ENCODE measurements around the gene RBM4. TPM values are rescaled to one million over a fixed set of nuclear protein-coding genes. Genes with fewer than 3 reads are reported as not detected.

Gene RBM4
- total RNA-seq, 1 experiment from 2014 or later = 144 TPM

DNA sequence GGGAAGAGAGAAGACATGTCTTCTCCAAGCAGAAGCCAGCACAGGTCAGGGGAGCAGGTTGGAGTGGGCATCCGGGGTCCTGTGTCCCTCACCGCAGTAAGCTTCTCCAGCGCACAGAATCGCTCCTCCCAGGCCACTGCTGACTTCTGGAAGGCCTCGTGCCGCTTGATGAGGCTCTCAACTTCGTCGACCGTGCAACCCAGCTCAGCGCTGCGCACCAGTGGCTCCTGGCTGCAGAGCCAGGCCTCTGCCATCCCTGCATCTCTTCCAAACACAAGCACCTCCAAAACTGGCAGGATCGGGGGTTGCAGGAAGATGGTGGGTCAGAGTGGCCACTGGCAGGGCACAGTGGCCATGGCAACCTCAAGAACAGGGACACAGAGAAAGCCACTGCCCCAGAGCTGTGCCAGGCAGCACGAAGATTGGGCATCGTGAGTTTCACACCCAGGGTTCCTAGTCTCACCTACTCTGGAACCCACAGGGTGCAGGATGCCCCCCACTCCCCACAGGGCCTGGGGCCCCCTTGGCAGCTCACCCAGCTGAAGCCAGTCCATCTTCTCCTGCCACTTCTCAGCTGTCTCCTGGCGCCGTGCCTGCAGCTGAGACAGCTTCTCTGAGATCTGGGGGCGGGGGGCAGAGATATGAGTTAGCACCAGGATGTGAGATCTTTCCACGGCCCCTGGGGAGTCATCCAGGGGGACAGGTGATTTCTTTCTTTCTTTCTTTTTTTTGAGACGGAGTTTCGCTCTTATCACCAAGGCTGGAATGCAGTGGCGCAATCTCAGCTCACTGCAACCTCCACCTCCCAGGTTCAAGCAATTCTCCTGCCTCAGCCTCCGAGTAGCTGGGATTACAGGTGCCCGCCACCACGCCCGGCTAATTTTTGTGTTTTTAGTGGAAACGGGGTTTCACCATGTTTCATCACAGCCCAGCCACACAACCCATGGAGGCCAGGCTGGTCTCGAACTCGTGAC is 50.3 kb downstream of the RBM4 start:
- DNase-seq = no peak
- BruUV-seq (replicated peaks) = no TSS peak
- CTCF ChIA-PET = no interaction called here
- intact Hi-C loops (cut with micrococcal nuclease; ENCODE audit: unreplicated experiment) = no loop called here
- H3K9me3 Mint-ChIP-seq (ENCODE audit: low read depth, unreplicated experiment) = no peaks in the 10 kb centered on the region
- H3K27ac Mint-ChIP-seq (ENCODE audit: unreplicated experiment) = no peak overlapping the region
- H3K27me3 Mint-ChIP-seq (ENCODE audit: unreplicated experiment) = no peaks in the 10 kb centered on the region
- TF ChIP-seq, protein P1, sequence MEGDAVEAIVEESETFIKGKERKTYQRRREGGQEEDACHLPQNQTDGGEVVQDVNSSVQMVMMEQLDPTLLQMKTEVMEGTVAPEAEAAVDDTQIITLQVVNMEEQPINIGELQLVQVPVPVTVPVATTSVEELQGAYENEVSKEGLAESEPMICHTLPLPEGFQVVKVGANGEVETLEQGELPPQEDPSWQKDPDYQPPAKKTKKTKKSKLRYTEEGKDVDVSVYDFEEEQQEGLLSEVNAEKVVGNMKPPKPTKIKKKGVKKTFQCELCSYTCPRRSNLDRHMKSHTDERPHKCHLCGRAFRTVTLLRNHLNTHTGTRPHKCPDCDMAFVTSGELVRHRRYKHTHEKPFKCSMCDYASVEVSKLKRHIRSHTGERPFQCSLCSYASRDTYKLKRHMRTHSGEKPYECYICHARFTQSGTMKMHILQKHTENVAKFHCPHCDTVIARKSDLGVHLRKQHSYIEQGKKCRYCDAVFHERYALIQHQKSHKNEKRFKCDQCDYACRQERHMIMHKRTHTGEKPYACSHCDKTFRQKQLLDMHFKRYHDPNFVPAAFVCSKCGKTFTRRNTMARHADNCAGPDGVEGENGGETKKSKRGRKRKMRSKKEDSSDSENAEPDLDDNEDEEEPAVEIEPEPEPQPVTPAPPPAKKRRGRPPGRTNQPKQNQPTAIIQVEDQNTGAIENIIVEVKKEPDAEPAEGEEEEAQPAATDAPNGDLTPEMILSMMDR (IDR thresholded peaks at IDR 0.05; ENCODE audit: unreplicated experiment) = no peak
- no peak overlapping the region for H3K4me3 Mint-ChIP-seq (ENCODE audit: low read depth, unreplicated experiment)
- H3K36me3 Mint-ChIP-seq (ENCODE audit: insufficient read depth, unreplicated experiment) = peaks cover 46% of the 10 kb centered on the region
- no peaks in the 10 kb centered on the region for H3K4me1 Mint-ChIP-seq (ENCODE audit: low read depth, unreplicated experiment)

DNA sequence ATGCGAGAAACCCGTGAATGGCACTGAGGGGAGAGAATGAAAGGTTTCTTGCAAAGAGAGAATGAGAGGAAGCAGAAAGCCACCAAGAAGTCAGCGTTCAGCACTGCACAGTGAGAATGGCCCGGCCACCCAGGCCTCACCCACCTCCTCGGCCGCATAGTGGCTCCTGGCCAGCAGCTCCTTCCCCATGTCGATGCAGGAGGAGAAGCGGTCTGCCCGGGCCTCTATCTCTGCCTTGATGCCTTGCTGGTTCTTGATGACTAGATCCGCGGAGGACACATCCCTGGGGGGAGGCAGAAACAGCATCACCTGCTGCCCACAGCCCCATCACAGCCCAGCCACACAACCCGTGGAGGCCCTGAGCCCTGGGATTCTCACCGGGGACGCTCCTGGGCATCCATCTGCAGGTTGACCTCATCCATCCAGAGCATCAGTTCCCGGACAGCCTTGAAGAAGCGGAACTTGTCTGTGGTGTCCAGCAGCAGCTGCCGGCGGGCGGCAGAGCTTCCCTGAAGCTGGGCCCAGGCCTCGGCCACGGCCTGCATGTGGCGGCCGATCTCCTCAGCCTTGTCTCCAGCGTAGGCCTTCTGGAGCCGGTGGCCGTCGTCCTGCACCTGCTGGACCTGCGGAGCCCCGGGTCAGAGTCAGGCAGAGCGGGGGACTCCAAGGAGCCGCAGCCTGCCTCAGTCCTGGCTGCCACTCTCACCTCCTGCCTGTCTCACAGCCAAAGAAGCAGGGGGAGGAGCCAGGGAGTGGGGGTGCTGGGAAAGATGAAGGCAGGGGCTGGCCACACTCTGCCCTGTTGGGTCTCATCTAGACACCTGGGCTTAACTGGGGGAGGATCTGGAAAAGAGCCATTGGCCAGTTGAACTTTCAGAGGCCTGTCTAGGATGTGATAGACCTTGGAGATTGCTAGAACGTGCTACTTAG is 51.4 kb downstream of the RBM4 start:
- Mint-ChIP-seq H3K4me3 (ENCODE audit: low read depth, unreplicated experiment) (no peak overlapping the region), H3K4me1 (ENCODE audit: low read depth, unreplicated experiment) (no peaks in the 10 kb centered on the region), H3K27me3 (ENCODE audit: unreplicated experiment) (no peaks in the 10 kb centered on the region), H3K27ac (ENCODE audit: unreplicated experiment) (no peak overlapping the region), H3K9me3 (ENCODE audit: low read depth, unreplicated experiment) (no peaks in the 10 kb centered on the region), H3K36me3 (ENCODE audit: insufficient read depth, unreplicated experiment) (peaks cover 55% of the 10 kb centered on the region)
- no peak for DNase-seq
- CTCF ChIA-PET = no interaction called here
- intact Hi-C loops (cut with micrococcal nuclease; ENCODE audit: unreplicated experiment) = no loop called here
- no TSS peak for BruUV-seq (replicated peaks)
- TF ChIP-seq, protein P1 (IDR thresholded peaks at IDR 0.05; ENCODE audit: unreplicated experiment) = no peak

DNA sequence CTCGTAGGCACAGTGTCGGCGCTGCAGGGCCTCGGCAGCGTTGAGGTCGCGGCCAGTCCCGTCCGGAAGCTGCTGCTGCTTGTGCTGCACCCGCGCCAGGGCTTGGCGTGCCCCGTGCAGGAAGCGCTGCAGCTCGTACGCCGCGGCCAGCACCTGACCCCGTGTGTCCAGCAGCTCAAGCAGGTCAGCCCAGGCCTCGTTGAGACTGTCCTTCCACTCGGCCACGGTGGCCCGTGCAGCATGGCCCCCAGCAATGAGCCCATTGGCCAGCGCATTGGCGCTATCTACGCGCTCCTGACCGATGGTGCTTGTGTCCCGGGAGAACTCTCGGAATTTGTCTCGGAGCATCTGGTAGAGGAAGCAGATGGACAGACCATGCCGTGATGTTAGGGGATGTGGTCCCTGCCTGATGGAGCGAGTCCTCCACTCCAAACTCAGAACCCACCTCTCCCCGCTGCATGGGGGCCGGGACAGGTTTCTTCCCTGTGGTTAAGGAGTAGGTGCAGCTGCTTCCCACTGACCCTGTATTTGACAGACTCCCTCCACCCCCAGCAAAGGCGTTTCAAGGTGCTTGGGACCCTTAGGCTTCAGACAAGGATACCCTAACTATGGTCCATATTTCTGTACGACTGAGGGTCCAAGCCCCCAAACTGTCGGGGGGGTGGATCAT is 52.9 kb downstream of the RBM4 start:
- CTCF ChIA-PET = no interaction called here
- DNase-seq = no peak
- Mint-ChIP-seq H3K27me3 (ENCODE audit: unreplicated experiment) (no peaks in the 10 kb centered on the region), H3K4me3 (ENCODE audit: low read depth, unreplicated experiment) (no peak overlapping the region), H3K27ac (ENCODE audit: unreplicated experiment) (no peak overlapping the region), H3K36me3 (ENCODE audit: insufficient read depth, unreplicated experiment) (peaks cover 65% of the 10 kb centered on the region), H3K9me3 (ENCODE audit: low read depth, unreplicated experiment) (no peaks in the 10 kb centered on the region), H3K4me1 (ENCODE audit: low read depth, unreplicated experiment) (no peaks in the 10 kb centered on the region)
- TF ChIP-seq, protein P1 (IDR thresholded peaks at IDR 0.05; ENCODE audit: unreplicated experiment) = no peak
- BruUV-seq (replicated peaks) = no TSS peak
- intact Hi-C loops (cut with micrococcal nuclease; ENCODE audit: unreplicated experiment) = no loop called here

DNA sequence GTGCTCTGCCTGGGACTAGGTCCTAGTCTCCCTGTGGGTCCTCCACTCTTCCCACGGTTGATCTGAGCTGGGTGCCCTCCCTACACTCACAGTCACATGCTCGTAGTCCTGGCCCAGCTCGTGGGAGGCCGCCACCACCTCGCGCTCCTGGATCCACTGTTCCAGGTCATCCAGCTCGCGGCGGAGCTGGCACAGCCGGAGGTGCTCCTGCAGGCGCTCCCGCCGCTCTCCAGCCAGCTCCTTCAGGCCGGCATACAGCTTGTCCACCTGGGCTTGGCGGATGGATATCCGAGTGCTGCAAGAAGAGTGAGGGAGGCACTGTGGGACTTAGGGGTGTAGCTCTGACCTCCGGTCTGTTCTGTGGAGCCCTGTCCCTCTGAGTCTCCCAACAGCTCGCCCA is 53.9 kb downstream of the RBM4 start:
- intact Hi-C loops (cut with micrococcal nuclease; ENCODE audit: unreplicated experiment) = no loop called here
- peaks cover 61% of the 10 kb centered on the region for H3K36me3 Mint-ChIP-seq (ENCODE audit: insufficient read depth, unreplicated experiment)
- TF ChIP-seq, protein P1 (IDR thresholded peaks at IDR 0.05; ENCODE audit: unreplicated experiment) = no peak
- CTCF ChIA-PET = interaction anchor here (0.5 to 0.9 kb wide), 3 partner anchors 53 to 209 kb away, joined by 3 to 4 read pairs (median 3); no protein-coding TSS in a partner anchor
- no peak overlapping the region for H3K4me3 Mint-ChIP-seq (ENCODE audit: low read depth, unreplicated experiment)
- H3K9me3 Mint-ChIP-seq (ENCODE audit: low read depth, unreplicated experiment) = no peaks in the 10 kb centered on the region
- H3K4me1 Mint-ChIP-seq (ENCODE audit: low read depth, unreplicated experiment) = no peaks in the 10 kb centered on the region
- BruUV-seq (replicated peaks) = no TSS peak
- DNase-seq = no peak
- H3K27ac Mint-ChIP-seq (ENCODE audit: unreplicated experiment) = no peak overlapping the region
- H3K27me3 Mint-ChIP-seq (ENCODE audit: unreplicated experiment) = no peaks in the 10 kb centered on the region
